Measurements from ENCODE around the gene MBD3.

The MBD3 gene

DNA sequence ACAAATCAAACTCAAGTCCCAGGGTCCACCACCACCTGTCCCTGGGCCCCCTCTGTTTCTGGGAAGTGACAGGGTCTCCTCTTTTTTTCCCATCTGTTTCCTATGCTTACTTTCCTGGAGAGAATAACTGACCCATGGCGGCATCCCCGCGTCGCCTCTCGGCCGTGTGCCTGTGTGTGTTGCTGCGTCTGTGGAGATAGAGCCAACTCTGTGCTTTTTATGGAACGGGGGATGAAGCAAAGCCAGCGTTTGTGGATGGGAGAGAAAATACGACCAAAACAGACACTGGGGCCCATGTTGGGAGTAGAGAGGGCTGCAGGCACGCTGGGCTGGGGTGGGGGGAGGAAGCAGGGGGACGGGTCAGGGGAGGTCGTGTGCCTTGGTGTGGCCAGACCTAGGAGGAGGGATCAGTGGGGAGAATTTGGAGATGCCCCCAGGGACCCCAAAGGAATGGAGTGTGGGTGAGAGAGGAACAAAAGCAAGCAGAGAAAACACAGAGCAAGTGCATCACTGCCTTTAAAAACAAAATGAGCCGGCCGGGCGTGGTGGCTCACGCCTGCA, 52.2 kb downstream of the MBD3 start:
- TF ChIP-seq TAF1 (IDR thresholded peaks at IDR 0.05; ENCODE audit: borderline replicate concordance, insufficient read depth, low read length) (no peak), FOXP2 (optimal IDR thresholded peaks at IDR 0.05; ENCODE audit: borderline replicate concordance, extremely low read depth, extremely low read length, insufficient read depth) (no peak), POLR2AphosphoS5 (IDR thresholded peaks at IDR 0.05; ENCODE audit: low read depth, low read length) (no peak), SIN3A (IDR thresholded peaks at IDR 0.05; ENCODE audit: borderline replicate concordance, insufficient read depth, low read length) (no peak)
- TF ChIP-seq, protein P1, sequence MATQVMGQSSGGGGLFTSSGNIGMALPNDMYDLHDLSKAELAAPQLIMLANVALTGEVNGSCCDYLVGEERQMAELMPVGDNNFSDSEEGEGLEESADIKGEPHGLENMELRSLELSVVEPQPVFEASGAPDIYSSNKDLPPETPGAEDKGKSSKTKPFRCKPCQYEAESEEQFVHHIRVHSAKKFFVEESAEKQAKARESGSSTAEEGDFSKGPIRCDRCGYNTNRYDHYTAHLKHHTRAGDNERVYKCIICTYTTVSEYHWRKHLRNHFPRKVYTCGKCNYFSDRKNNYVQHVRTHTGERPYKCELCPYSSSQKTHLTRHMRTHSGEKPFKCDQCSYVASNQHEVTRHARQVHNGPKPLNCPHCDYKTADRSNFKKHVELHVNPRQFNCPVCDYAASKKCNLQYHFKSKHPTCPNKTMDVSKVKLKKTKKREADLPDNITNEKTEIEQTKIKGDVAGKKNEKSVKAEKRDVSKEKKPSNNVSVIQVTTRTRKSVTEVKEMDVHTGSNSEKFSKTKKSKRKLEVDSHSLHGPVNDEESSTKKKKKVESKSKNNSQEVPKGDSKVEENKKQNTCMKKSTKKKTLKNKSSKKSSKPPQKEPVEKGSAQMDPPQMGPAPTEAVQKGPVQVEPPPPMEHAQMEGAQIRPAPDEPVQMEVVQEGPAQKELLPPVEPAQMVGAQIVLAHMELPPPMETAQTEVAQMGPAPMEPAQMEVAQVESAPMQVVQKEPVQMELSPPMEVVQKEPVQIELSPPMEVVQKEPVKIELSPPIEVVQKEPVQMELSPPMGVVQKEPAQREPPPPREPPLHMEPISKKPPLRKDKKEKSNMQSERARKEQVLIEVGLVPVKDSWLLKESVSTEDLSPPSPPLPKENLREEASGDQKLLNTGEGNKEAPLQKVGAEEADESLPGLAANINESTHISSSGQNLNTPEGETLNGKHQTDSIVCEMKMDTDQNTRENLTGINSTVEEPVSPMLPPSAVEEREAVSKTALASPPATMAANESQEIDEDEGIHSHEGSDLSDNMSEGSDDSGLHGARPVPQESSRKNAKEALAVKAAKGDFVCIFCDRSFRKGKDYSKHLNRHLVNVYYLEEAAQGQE (IDR thresholded peaks at IDR 0.05; ENCODE audit: insufficient read depth in 1 of 2, low read depth in 2 of 2, low read length in 2 of 2), result no peak

DNA sequence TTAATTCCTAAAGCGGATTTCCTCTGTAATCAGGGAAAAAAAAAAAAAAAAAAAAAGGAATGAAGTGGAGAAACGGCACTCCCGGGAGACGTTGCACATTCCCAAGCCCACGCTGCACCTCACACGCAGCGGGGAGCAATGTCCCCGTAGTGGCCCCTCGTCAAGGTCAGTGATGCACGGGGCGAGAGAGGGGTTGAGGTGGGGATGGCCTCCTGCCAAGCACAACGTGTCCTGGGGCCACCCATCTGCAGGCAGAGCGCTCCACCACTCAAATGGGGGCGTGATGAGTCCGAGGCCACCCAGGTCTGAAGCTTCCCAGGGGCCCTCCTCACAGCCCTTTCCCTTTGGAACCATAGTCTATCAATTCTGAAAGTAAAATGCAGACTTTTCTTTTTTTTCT, 53.7 kb downstream of the MBD3 start:
- TF ChIP-seq FOXP2 (optimal IDR thresholded peaks at IDR 0.05; ENCODE audit: borderline replicate concordance, extremely low read depth, extremely low read length, insufficient read depth) (no peak), TAF1 (IDR thresholded peaks at IDR 0.05; ENCODE audit: borderline replicate concordance, insufficient read depth, low read length) (no peak), POLR2AphosphoS5 (IDR thresholded peaks at IDR 0.05; ENCODE audit: low read depth, low read length) (no peak), SIN3A (IDR thresholded peaks at IDR 0.05; ENCODE audit: borderline replicate concordance, insufficient read depth, low read length) (no peak)
- TF ChIP-seq, protein P1 (IDR thresholded peaks at IDR 0.05; ENCODE audit: insufficient read depth in 1 of 2, low read depth in 2 of 2, low read length in 2 of 2), result no peak

DNA sequence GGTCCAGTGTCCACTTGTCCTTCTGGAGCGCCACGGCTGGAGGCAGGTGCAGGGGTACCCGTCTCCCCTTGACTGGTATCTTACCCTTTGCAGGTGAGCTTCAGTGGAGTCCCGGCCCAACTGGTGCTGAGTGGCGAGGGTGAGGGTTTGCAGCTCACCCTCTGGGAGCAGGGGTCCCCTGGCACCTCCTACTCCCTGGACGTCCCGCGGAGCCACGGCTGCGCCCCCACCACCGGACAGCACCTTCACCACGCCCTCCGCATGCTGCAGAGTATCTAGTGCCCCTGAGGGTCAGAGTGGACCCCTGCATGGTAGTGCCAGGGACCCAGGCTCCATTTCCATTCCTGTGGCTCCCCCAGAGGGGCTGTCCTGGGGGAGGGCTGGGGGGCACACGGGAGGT, 57.7 kb downstream of the MBD3 start:
- TF ChIP-seq POLR2AphosphoS5 (IDR thresholded peaks at IDR 0.05; ENCODE audit: low read depth, low read length) (no peak), TAF1 (IDR thresholded peaks at IDR 0.05; ENCODE audit: borderline replicate concordance, insufficient read depth, low read length) (no peak), SIN3A (IDR thresholded peaks at IDR 0.05; ENCODE audit: borderline replicate concordance, insufficient read depth, low read length) (no peak), FOXP2 (optimal IDR thresholded peaks at IDR 0.05; ENCODE audit: borderline replicate concordance, extremely low read depth, extremely low read length, insufficient read depth) (no peak)
- TF ChIP-seq, protein P1 (IDR thresholded peaks at IDR 0.05; ENCODE audit: insufficient read depth in 1 of 2, low read depth in 2 of 2, low read length in 2 of 2), result no peak

DNA sequence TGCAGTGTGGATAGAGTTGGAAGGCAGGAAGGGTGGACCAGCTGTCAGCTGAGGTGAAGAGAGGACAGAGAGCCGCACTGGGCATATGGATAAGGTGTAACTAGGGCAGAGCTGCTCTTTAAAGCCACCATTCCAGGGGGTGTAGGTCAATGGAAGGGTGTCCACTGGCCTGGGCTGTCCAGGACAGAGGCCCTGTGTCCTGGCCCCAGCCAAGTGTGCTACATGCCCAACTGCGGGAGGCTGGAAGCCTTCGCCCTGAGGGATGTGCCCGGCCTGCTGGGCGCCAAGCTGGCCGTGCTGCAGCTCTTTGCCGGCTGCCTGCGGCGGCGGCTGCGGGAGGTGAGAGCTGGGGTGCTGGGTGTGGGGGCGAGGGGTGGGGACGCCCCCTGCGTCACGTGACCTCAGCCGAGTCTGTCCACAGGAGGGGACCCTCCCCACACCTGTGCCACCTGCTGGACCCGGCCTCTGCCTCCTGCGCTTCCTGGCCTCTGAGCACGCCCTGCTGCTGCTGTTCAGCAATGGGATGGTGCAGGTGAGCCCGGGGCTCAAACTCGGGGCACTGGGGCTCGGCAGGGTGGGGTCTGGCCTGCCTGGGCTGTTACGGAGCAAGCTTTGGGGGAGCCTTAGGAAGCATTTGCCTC, 59.0 kb downstream of the MBD3 start:
- TF ChIP-seq TAF1 (IDR thresholded peaks at IDR 0.05; ENCODE audit: borderline replicate concordance, insufficient read depth, low read length) (no peak), POLR2AphosphoS5 (IDR thresholded peaks at IDR 0.05; ENCODE audit: low read depth, low read length) (no peak), FOXP2 (optimal IDR thresholded peaks at IDR 0.05; ENCODE audit: borderline replicate concordance, extremely low read depth, extremely low read length, insufficient read depth) (no peak), SIN3A (IDR thresholded peaks at IDR 0.05; ENCODE audit: borderline replicate concordance, insufficient read depth, low read length) (no peak)
- TF ChIP-seq, protein P1 (IDR thresholded peaks at IDR 0.05; ENCODE audit: insufficient read depth in 1 of 2, low read depth in 2 of 2, low read length in 2 of 2), result no peak

Measured in PFSK-1 (cell line).